IMR-90 (cell line): ENCODE measurements around the gene ZNF469. TPM values are rescaled to one million over a fixed set of nuclear protein-coding genes. Genes with fewer than 3 reads are reported as not detected.

Source experiments
- ATAC-seq: fragments of 200-7000 bp; cut with Tn5 transposase; 2 replicates; pipeline ENCODE4 v1.9.1; 2020; ENCODE audit warnings: low read depth, mild to moderate bottlenecking, moderate library complexity
- BruUV-seq: library from RNA; stranded (reverse); fragments of 400-500 nt; replicated peaks from 2 replicates; lab custom pipeline; 2021; lab: Mats Ljungman, UMichigan
- CTCF ChIA-PET: fragments of 300-600 bp; formaldehyde crosslinking; extraction: SDS; loops from one replicate; lab custom pipeline; 2021; ENCODE audit warnings: antibody characterized with exemption; lab: Yijun Ruan, JAX
- POLR2A ChIA-PET: fragments of 300-600 bp; sonication (Branson Sonifier 250); formaldehyde crosslinking; loops from one replicate; lab custom pipeline; 2022; ENCODE audit warnings: antibody characterized with exemption; ENCODE audit not compliant: unreplicated experiment; lab: Charles Lee
- DNase-seq: peaks from one replicate; pipeline ENCODE4 v3.0.0; 2013
- H2AFZ ChIP-seq: replicated peaks from 2 replicates; pipeline ENCODE3; 2013; ENCODE audit warnings: low read length, mild to moderate bottlenecking; ENCODE audit not compliant: poor library complexity
- H2AK5ac ChIP-seq: 2 replicates; pipeline ENCODE4 v1.6.1; 2013; ENCODE audit warnings: low read depth, low read length, inconsistent platforms
- H2AK9ac ChIP-seq: replicated peaks from 2 replicates; pipeline ENCODE3; 2013; ENCODE audit warnings: mild to moderate bottlenecking, low read depth, low read length, moderate library complexity; ENCODE audit not compliant: poor library complexity
- H2BK120ac ChIP-seq: 2 replicates; pipeline ENCODE4 v1.6.1; 2013; ENCODE audit warnings: low read depth, low read length, inconsistent platforms
- H2BK15ac ChIP-seq: 3 replicates; pipeline ENCODE4 v1.6.1; 2013; ENCODE audit warnings: low read depth, low read length, inconsistent platforms
- H2BK20ac ChIP-seq: 2 replicates; pipeline ENCODE4 v1.6.1; 2013; ENCODE audit warnings: low read depth, mild to moderate bottlenecking, inconsistent platforms, low read length, moderate library complexity
- H2BK5ac ChIP-seq: 2 replicates; pipeline ENCODE4 v1.6.1; 2013; ENCODE audit warnings: mild to moderate bottlenecking, low read depth, low read length, inconsistent platforms; ENCODE audit not compliant: poor library complexity, severe bottlenecking
- H3K14ac ChIP-seq: replicated peaks from 2 replicates; pipeline ENCODE4 v1.6.1; 2013; ENCODE audit warnings: low read depth, low read length, inconsistent platforms
- H3K18ac ChIP-seq: 2 replicates; pipeline ENCODE4 v1.6.1; 2013; ENCODE audit warnings: low read depth, low read length, control low read depth
- H3K23ac ChIP-seq: 2 replicates; pipeline ENCODE4 v1.6.1; 2013; ENCODE audit warnings: low read depth, low read length, inconsistent platforms
- H3K27ac ChIP-seq: 2 replicates; pipeline ENCODE4 v1.5.1; 2013; ENCODE audit warnings: mild to moderate bottlenecking, control low read depth, low read length; ENCODE audit not compliant: insufficient read depth
- H3K27me3 ChIP-seq: 2 replicates; pipeline ENCODE4 v1.6.1; 2013; ENCODE audit warnings: low read length; ENCODE audit not compliant: control insufficient read depth, insufficient read depth
- H3K36me3 ChIP-seq: 2 replicates; pipeline ENCODE4 v1.6.1; 2013; ENCODE audit warnings: low read length, mixed read lengths; ENCODE audit not compliant: control insufficient read depth, insufficient read depth
- H3K4ac ChIP-seq: 2 replicates; pipeline ENCODE4 v1.6.1; 2013; ENCODE audit warnings: low read depth, low read length, inconsistent platforms
- H3K4me1 ChIP-seq: 2 replicates; pipeline ENCODE4 v1.6.1; 2013; ENCODE audit warnings: low read length, mixed read lengths; ENCODE audit not compliant: control insufficient read depth, insufficient read depth
- H3K4me2 ChIP-seq: 2 replicates; pipeline ENCODE4 v1.6.1; 2013; ENCODE audit warnings: low read depth, mild to moderate bottlenecking, control low read depth, low read length, moderate library complexity
- H3K4me3 ChIP-seq: 2 replicates; pipeline ENCODE4 v1.5.1; 2013; ENCODE audit warnings: low read depth, mild to moderate bottlenecking, control low read depth, low read length, moderate library complexity; ENCODE audit not compliant: insufficient read depth
- H3K56ac ChIP-seq: 2 replicates; pipeline ENCODE4 v1.6.1; 2013; ENCODE audit warnings: low read length, inconsistent platforms; ENCODE audit not compliant: insufficient read depth; ENCODE audit errors: extremely low read depth
- H3K79me1 ChIP-seq, 2 experiments: 2 replicates each; pipeline ENCODE4 v1.6.1; 2013; ENCODE audit warnings: low read length in 2 of 2, inconsistent platforms in 1 of 2, low read depth in 1 of 2
- H3K9ac ChIP-seq: 2 replicates; pipeline ENCODE4 v1.6.1; 2013; ENCODE audit warnings: low read depth, low read length, control low read depth
- H3K9me1 ChIP-seq: 2 replicates; pipeline ENCODE4 v1.6.1; 2013; ENCODE audit warnings: low read length, inconsistent platforms; ENCODE audit not compliant: insufficient read depth
- H3K9me3 ChIP-seq: 2 replicates; pipeline ENCODE4 v1.6.1; 2013; ENCODE audit warnings: low read length; ENCODE audit not compliant: control insufficient read depth, insufficient read depth
- H4K20me1 ChIP-seq: 2 replicates; pipeline ENCODE4 v1.6.1; 2013; ENCODE audit warnings: low read length, inconsistent platforms; ENCODE audit not compliant: insufficient read depth
- H4K5ac ChIP-seq: 2 replicates; pipeline ENCODE4 v1.6.1; 2013; ENCODE audit warnings: mild to moderate bottlenecking, low read depth, low read length, control low read depth
- H4K8ac ChIP-seq, 2 experiments: 2 replicates each; pipeline ENCODE4 v1.6.1; 2013; ENCODE audit warnings: low read depth in 2 of 2, low read length in 2 of 2, control low read depth in 1 of 2, inconsistent platforms in 1 of 2
- H4K91ac ChIP-seq: 2 replicates; pipeline ENCODE4 v1.6.1; 2013; ENCODE audit warnings: low read depth, low read length, inconsistent platforms; ENCODE audit not compliant: insufficient read depth
- BHLHE40 ChIP-seq: fragments of 150-350 bp; IDR thresholded peaks from 2 replicates; pipeline ENCODE4 v1.6.1; 2016; ENCODE audit warnings: mild to moderate bottlenecking, low read depth, low read length
- CEBPB ChIP-seq: IDR thresholded peaks from 2 replicates; pipeline ENCODE4 v1.6.1; 2012; ENCODE audit warnings: low read depth, low read length, improper control_type of control experiment
- CHD1 ChIP-seq: IDR thresholded peaks from 2 replicates; pipeline ENCODE4 v1.6.1; 2012; ENCODE audit warnings: low read depth, low read length, improper control_type of control experiment
- CTCF ChIP-seq: conservative IDR thresholded peaks from 2 replicates; pipeline ENCODE4 v1.5.1; 2012; ENCODE audit warnings: mild to moderate bottlenecking, low read depth, low read length, improper control_type of control experiment
- ELK1 ChIP-seq: fragments of 150-350 bp; IDR thresholded peaks from 2 replicates; pipeline ENCODE4 v1.6.1; 2016; ENCODE audit warnings: low read depth, mild to moderate bottlenecking, low read length, moderate library complexity, borderline replicate concordance
- FOS ChIP-seq: fragments of 150-350 bp; IDR thresholded peaks from 2 replicates; pipeline ENCODE4 v1.6.1; 2016; ENCODE audit warnings: low read depth, low read length
- MAFK ChIP-seq: IDR thresholded peaks from 2 replicates; pipeline ENCODE4 v1.6.1; 2012; ENCODE audit warnings: low read depth, low read length, improper control_type of control experiment
- MAZ ChIP-seq: IDR thresholded peaks from 2 replicates; pipeline ENCODE4 v1.6.1; 2012; ENCODE audit warnings: low read depth, mild to moderate bottlenecking, low read length, improper control_type of control experiment, moderate library complexity, borderline replicate concordance
- MXI1 ChIP-seq: IDR thresholded peaks from 2 replicates; pipeline ENCODE4 v1.6.1; 2012; ENCODE audit warnings: low read depth, mild to moderate bottlenecking, low read length, moderate library complexity, borderline replicate concordance
- NFE2L2 ChIP-seq: fragments of 150-350 bp; IDR thresholded peaks from 2 replicates; pipeline ENCODE4 v1.6.1; 2016; ENCODE audit warnings: low read depth, mild to moderate bottlenecking, low read length
- POLR2A ChIP-seq: IDR thresholded peaks from 2 replicates; pipeline ENCODE4 v1.6.1; 2012; ENCODE audit warnings: mild to moderate bottlenecking, low read depth, low read length
- RAD21 ChIP-seq: IDR thresholded peaks from 2 replicates; pipeline ENCODE4 v1.6.1; 2012; ENCODE audit warnings: low read length, improper control_type of control experiment
- RCOR1 ChIP-seq: IDR thresholded peaks from 2 replicates; pipeline ENCODE4 v1.6.1; 2012; ENCODE audit warnings: mild to moderate bottlenecking, low read length, improper control_type of control experiment; ENCODE audit not compliant: insufficient replicate concordance
- RFX5 ChIP-seq: IDR thresholded peaks from 2 replicates; pipeline ENCODE4 v1.8.0; 2012; ENCODE audit warnings: low read depth, mild to moderate bottlenecking, low read length, moderate library complexity
- USF2 ChIP-seq: fragments of 150-350 bp; IDR thresholded peaks from 2 replicates; pipeline ENCODE4 v1.6.1; 2017; ENCODE audit warnings: mild to moderate bottlenecking, antibody characterized with exemption, low read length, low read depth
- WGBS, 2 experiments: methylation state at CpG; one replicate each; pipeline versions ENCODE4 v1.1.5 to v1.1.7; 2013; ENCODE audit warnings: missing lambda C conversion rate in 2 of 2; ENCODE audit not compliant: insufficient read length in 1 of 2; ENCODE audit errors: extremely low coverage in 2 of 2; 5-methylcytosine and 5-hydroxymethylcytosine counted together
- dilution Hi-C: fragments of 300-500 bp; cut with HindIII; formaldehyde crosslinking; loops from one replicate; pipeline ENCODE4 v1.14.3; 2018; ENCODE audit warnings: low sequenced_read_pairs; ENCODE audit not compliant: unreplicated experiment
- in situ Hi-C: fragments of 300-500 bp; cut with MboI; formaldehyde crosslinking; loops from 3 replicates; pipeline ENCODE4 v1.14.3; 2019; ENCODE audit warnings: low sequenced_read_pairs, inconsistent platforms, mixed read lengths
- intact Hi-C: fragments of 100-400 bp; cut with micrococcal nuclease; formaldehyde crosslinking; loops from 2 replicates; pipeline ENCODE4 v1.10.0; 2022
- polyA plus RNA-seq, 3 experiments: library from polyadenylated mRNA; depleted of rRNA; stranded (reverse); fragments of >200 nt; gene quantifications; 2 replicates each; pipeline ENCODE4 v1.2.3, GENCODE V29; 2012; ENCODE audit warnings: low replicate concordance in 1 of 3
- total RNA-seq: library from RNA; depleted of rRNA; stranded (reverse); fragments of >200 nt; gene quantifications from 2 replicates; pipeline ENCODE4 v1.2.3, GENCODE V29; 2012

The ZNF469 gene
- total and polyA plus RNA-seq, 2 of the 4 experiments (the other 2 are of a cell fraction), result 1.1 to 13.3 TPM

GRCh38 chr16:88398170-88398873 lies 15.6 kb downstream of the ZNF469 start:
- dilution Hi-C loops, result no loop called here
- H3K36me3 ChIP-seq, result peaks cover 75% of the 10 kb centered on the region
- peak overlapping the region; percentile 88 for H2AK9ac ChIP-seq
- BruUV-seq, result no TSS peak
- no peak overlapping the region for H3K56ac ChIP-seq
- in situ Hi-C loops, result no loop called here
- H3K4me1 ChIP-seq, result no peaks in the 10 kb centered on the region
- no peak overlapping the region for H3K27ac ChIP-seq
- no peak overlapping the region for H3K4me3 ChIP-seq
- no peak overlapping the region for H4K5ac ChIP-seq
- WGBS, 2 experiments, result 86% methylated on average over 14 of the region's 20 CpGs; no CpG with 5 or more reads in 1 of the 2 experiments
- H2AK5ac ChIP-seq, result peak overlapping the region; percentile 68; the same call in 1 of the 2 replicates
- no peak overlapping the region for H3K18ac ChIP-seq
- H3K4me2 ChIP-seq, result no peak overlapping the region
- no peak overlapping the region for H2BK120ac ChIP-seq
- ATAC-seq, result no peak
- no peak for DNase-seq
- peak overlapping the region; percentile 72 for H3K14ac ChIP-seq
- no peak overlapping the region for H4K91ac ChIP-seq
- H3K4ac ChIP-seq, result no peak overlapping the region
- peak overlapping the region; percentile 63 for H2AFZ ChIP-seq
- ChIA-PET POLR2A (no interaction called here), CTCF (no interaction called here)
- H2BK20ac ChIP-seq, result no peak overlapping the region
- H3K9me3 ChIP-seq, result no peaks in the 10 kb centered on the region
- H2BK15ac ChIP-seq, result no peak overlapping the region
- peaks cover 99% of the 10 kb centered on the region for H4K20me1 ChIP-seq
- H2BK5ac ChIP-seq, result peak overlapping the region; percentile 35
- peaks cover 36 to 93% of the 10 kb centered on the region in 2 experiments for H3K79me1 ChIP-seq
- H3K27me3 ChIP-seq, result no peaks in the 10 kb centered on the region
- no peak overlapping the region for H3K23ac ChIP-seq
- peaks cover 57% of the 10 kb centered on the region for H3K9me1 ChIP-seq
- no peak overlapping the region for H3K9ac ChIP-seq
- peak overlapping the region in 1 of 2 experiments; percentile 31; a peak in 1 of 4 replicates for H4K8ac ChIP-seq
- intact Hi-C loops, result no loop called here
- TF ChIP-seq MXI1, result no peak
- TF ChIP-seq RFX5, result no peak
- TF ChIP-seq MAFK, result no peak
- no peak for TF ChIP-seq CTCF
- no peak for TF ChIP-seq RAD21
- TF ChIP-seq RCOR1, result no peak
- TF ChIP-seq CEBPB, result no peak
- no peak; the same call in 1 of the 2 replicates for TF ChIP-seq POLR2A
- no peak for TF ChIP-seq USF2
- TF ChIP-seq ELK1, result no peak
- no peak for TF ChIP-seq BHLHE40
- no peak for TF ChIP-seq NFE2L2
- no peak for TF ChIP-seq MAZ
- TF ChIP-seq CHD1, result no peak
- no peak for TF ChIP-seq FOS
